Measurements from ENCODE around the gene SLC6A8.

- TF ChIP-seq CTCF (IDR thresholded peaks at IDR 0.05) (no peak), POLR2A (IDR thresholded peaks at IDR 0.05) (no peak)
Observed at GRCh38 chrX:153647461-153648357, 40.0 kb upstream of the SLC6A8 start.
